Measurements from ENCODE around the gene CLDN18.

DNA sequence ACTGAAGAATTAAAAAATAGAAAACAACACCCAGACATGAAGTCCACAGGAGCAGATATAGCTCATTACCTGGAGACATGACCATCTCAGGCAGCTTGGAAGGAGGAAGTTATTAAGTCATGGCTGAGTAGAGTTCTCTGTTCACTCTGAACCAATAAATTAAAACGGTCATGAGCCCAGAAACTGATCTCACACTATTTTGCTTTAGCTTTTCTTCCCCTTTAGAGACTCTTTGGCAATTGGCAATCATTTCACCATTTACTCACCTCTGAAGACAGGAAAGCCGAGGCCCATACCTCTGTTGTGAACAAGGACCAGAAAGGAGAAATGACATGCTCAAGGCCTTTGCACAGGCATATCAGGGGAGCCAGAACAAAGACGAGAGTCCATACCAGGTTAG is 26.6 kb downstream of the CLDN18 start:
- TF ChIP-seq TAF1 (IDR thresholded peaks at IDR 0.05; ENCODE audit: borderline replicate concordance, low read depth, low read length) (no peak), SIN3A (IDR thresholded peaks at IDR 0.05; ENCODE audit: low read depth, low read length) (no peak), CHD4 (IDR thresholded peaks at IDR 0.05) (no peak), YY1 (IDR thresholded peaks at IDR 0.05; ENCODE audit: low read depth, low read length) (no peak), POLR2AphosphoS5 (IDR thresholded peaks at IDR 0.05; ENCODE audit: low read length) (no peak), POLR2A (IDR thresholded peaks at IDR 0.05; ENCODE audit: low read depth, low read length) (no peak), YBX1 (IDR thresholded peaks at IDR 0.05) (no peak), HCFC1 (IDR thresholded peaks at IDR 0.05; ENCODE audit: low read length) (no peak), SMC3 (IDR thresholded peaks at IDR 0.05; ENCODE audit: borderline replicate concordance, low read length) (no peak), RAD21 (IDR thresholded peaks at IDR 0.05; ENCODE audit: insufficient read depth, low read depth, low read length) (no peak), SRF (IDR thresholded peaks at IDR 0.05; ENCODE audit: low read depth in 2 of 2, low read length in 2 of 2) (no peak)
- TF ChIP-seq, protein P1, sequence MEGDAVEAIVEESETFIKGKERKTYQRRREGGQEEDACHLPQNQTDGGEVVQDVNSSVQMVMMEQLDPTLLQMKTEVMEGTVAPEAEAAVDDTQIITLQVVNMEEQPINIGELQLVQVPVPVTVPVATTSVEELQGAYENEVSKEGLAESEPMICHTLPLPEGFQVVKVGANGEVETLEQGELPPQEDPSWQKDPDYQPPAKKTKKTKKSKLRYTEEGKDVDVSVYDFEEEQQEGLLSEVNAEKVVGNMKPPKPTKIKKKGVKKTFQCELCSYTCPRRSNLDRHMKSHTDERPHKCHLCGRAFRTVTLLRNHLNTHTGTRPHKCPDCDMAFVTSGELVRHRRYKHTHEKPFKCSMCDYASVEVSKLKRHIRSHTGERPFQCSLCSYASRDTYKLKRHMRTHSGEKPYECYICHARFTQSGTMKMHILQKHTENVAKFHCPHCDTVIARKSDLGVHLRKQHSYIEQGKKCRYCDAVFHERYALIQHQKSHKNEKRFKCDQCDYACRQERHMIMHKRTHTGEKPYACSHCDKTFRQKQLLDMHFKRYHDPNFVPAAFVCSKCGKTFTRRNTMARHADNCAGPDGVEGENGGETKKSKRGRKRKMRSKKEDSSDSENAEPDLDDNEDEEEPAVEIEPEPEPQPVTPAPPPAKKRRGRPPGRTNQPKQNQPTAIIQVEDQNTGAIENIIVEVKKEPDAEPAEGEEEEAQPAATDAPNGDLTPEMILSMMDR (IDR thresholded peaks at IDR 0.05 in 2 of 3, conservative IDR thresholded peaks at IDR 0.05 in 1 of 3; ENCODE audit: control insufficient read depth in 2 of 3, extremely low read depth in 1 of 3, insufficient read depth in 1 of 3, low read depth in 3 of 3, low read length in 3 of 3): no peak
- TF ChIP-seq, protein P2, sequence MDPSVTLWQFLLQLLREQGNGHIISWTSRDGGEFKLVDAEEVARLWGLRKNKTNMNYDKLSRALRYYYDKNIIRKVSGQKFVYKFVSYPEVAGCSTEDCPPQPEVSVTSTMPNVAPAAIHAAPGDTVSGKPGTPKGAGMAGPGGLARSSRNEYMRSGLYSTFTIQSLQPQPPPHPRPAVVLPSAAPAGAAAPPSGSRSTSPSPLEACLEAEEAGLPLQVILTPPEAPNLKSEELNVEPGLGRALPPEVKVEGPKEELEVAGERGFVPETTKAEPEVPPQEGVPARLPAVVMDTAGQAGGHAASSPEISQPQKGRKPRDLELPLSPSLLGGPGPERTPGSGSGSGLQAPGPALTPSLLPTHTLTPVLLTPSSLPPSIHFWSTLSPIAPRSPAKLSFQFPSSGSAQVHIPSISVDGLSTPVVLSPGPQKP (IDR thresholded peaks at IDR 0.05; ENCODE audit: low read depth, low read length): no peak
- TF ChIP-seq, protein P3, sequence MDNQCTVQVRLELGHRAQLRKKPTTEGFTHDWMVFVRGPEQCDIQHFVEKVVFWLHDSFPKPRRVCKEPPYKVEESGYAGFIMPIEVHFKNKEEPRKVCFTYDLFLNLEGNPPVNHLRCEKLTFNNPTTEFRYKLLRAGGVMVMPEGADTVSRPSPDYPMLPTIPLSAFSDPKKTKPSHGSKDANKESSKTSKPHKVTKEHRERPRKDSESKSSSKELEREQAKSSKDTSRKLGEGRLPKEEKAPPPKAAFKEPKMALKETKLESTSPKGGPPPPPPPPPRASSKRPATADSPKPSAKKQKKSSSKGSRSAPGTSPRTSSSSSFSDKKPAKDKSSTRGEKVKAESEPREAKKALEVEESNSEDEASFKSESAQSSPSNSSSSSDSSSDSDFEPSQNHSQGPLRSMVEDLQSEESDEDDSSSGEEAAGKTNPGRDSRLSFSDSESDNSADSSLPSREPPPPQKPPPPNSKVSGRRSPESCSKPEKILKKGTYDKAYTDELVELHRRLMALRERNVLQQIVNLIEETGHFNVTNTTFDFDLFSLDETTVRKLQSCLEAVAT (IDR thresholded peaks at IDR 0.05): no peak

Data from GM12878 (cell line).